Right lobe of liver (tissue), 6 donors: ENCODE results near the gene MGAT4C. TPM values are rescaled to one million over a fixed set of nuclear protein-coding genes. Genes with fewer than 3 reads are reported as not detected.

Experiments used
- ATAC-seq, 4 donors: fragments of 200-7000 bp; cut with Tn5 transposase; one replicate each; pipeline ENCODE4 v1.9.1; 2020; ENCODE audit warnings: mild to moderate bottlenecking in 4 of 4, moderate library complexity in 4 of 4
- DNase-seq, 3 donors: peaks; one replicate each; pipeline ENCODE4 v3.0.0-alpha.2; 2020
- H3K27ac ChIP-seq, 3 donors: fragments of 200-600 bp; one replicate each; pipeline ENCODE4 v1.8.0; 2022
- H3K27me3 ChIP-seq, 2 donors: fragments of 200-600 bp; one replicate each; pipeline ENCODE4 v1.8.0; 2022
- H3K36me3 ChIP-seq, 4 donors: fragments of 200-600 bp; sonication (generic) in 1 of 4; one replicate each; pipeline versions ENCODE4 v1.5.1 to v1.8.0; 2017 to 2022; ENCODE audit warnings: control low read depth in 1 of 4
- H3K4me1 ChIP-seq, 4 donors: fragments of 200-600 bp; sonication (generic) in 1 of 4; one replicate each; pipeline versions ENCODE4 v1.5.1 to v1.8.0; 2017 to 2022; ENCODE audit warnings: control low read depth in 1 of 4
- H3K4me3 ChIP-seq, 3 donors: fragments of 200-600 bp; one replicate each; pipeline ENCODE4 v1.8.0; 2022
- H3K9me3 ChIP-seq, 4 donors: fragments of 200-600 bp; sonication (generic) in 1 of 4; one replicate each; pipeline versions ENCODE4 v1.5.1 to v1.8.0; 2017 to 2022; ENCODE audit warnings: control low read depth in 1 of 4
- POLR2A ChIP-seq: fragments of 450-650 bp; IDR thresholded peaks from one replicate; pipeline ENCODE4 v1.6.1; 2017; ENCODE audit warnings: antibody characterized with exemption, mild to moderate bottlenecking
- WGBS: methylation state at CpG from one replicate; pipeline ENCODE4 v1.1.6; 2018; ENCODE audit warnings: low coverage, low lambda C conversion rate; ENCODE audit not compliant: insufficient coverage; ENCODE audit errors: missing lambda C conversion rate; 5-methylcytosine and 5-hydroxymethylcytosine counted together
- intact Hi-C, 2 donors: fragments of 100-400 bp; cut with DNase I; formaldehyde crosslinking; loops; one replicate each; pipeline versions ENCODE4 v1.11.2 to v1.14.1; 2022
- total RNA-seq, 6 experiments: library from RNA; depleted of rRNA in 2 of 6; stranded (reverse); fragments of >200 nt in 2 of 6; fragmentation: NEBNext Ultra II Directional in 3 of 6; extraction: Animal tissue kit (Norgen Biotek cat#: 25700) in 3 of 6; gene quantifications; one replicate each; pipeline versions ENCODE4 v1.1.0 to v1.2.4, GENCODE V29; 2016 to 2023
- TF ChIP-seq, protein P1 (sequence below), 4 donors: fragments of 200-600 bp in 3 of 4; fragments of 450-650 bp in 1 of 4; IDR thresholded peaks; one replicate each; pipeline versions ENCODE4 v1.5.1 to v1.8.0; 2016 to 2022; ENCODE audit warnings: antibody characterized with exemption in 4 of 4, mild to moderate bottlenecking in 2 of 4
- donor health status: DM: no; HTN: yes; CAD: no.
- donor health status: DM: no; HTN: no; CAD: no.
- donor health status: DM: no; HTN: no; CAD: no.
- donor health status: DM: no; HTN: yes; CAD: no.
- donor health status: DM: no; HTN: yes; CAD: no.

The MGAT4C gene
- total RNA-seq, 6 experiments from 2014 or later = 0.06 to 0.55 (median 0.07) TPM; not detected in 1

DNA sequence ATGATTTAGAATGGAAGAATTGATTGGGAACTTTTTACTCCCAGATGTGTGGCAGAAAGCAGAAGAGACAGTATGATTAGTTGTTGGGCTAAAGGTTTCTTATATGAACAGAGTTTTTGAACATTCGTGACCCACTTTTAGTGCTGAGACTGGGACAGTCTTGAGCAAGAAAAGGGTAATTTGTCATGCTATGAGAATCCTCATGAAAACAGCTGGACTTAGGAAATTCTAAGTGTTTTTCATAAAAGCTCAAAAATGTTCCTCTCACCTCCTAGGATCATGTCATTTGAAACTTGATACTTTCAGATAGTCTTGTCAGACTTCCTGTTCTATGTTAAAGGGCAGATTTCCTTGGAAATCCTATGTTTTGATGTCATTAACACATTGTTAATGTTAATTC lies 86.1 kb downstream of the MGAT4C start:
- H3K27ac ChIP-seq = no peak overlapping the region
- ATAC-seq (no peak), DNase-seq (no peak)
- H3K9me3 ChIP-seq = no peaks in the 10 kb centered on the region
- no peaks in the 10 kb centered on the region for H3K36me3 ChIP-seq
- TF ChIP-seq, protein P1, sequence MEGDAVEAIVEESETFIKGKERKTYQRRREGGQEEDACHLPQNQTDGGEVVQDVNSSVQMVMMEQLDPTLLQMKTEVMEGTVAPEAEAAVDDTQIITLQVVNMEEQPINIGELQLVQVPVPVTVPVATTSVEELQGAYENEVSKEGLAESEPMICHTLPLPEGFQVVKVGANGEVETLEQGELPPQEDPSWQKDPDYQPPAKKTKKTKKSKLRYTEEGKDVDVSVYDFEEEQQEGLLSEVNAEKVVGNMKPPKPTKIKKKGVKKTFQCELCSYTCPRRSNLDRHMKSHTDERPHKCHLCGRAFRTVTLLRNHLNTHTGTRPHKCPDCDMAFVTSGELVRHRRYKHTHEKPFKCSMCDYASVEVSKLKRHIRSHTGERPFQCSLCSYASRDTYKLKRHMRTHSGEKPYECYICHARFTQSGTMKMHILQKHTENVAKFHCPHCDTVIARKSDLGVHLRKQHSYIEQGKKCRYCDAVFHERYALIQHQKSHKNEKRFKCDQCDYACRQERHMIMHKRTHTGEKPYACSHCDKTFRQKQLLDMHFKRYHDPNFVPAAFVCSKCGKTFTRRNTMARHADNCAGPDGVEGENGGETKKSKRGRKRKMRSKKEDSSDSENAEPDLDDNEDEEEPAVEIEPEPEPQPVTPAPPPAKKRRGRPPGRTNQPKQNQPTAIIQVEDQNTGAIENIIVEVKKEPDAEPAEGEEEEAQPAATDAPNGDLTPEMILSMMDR (IDR thresholded peaks at IDR 0.05) = no peak
- no peak for TF ChIP-seq POLR2A
- intact Hi-C loops = no loop called here
- 7% methylated on average over 1 of the region's 1 CpG for WGBS
- no peaks in the 10 kb centered on the region for H3K27me3 ChIP-seq
- H3K4me1 ChIP-seq = no peaks in the 10 kb centered on the region
- H3K4me3 ChIP-seq = no peak overlapping the region

DNA sequence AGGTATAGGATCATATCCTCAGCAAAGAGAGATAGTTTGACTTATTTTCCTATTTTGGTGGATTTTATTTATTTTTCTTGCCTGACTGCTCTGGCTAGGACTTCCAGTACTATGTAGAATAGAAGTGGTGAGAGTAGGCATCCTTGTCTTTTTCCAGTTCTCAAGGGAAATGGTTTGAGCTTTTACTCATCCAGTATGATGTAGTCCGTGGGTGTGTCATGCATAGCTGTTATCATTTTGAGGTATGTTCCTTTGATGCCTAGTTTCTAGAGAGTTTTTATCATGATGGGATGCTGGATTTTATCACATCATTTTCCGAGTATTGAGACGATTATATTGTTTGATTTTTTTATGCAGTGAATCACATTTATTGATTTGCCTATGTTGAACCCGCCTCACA lies 97.2 kb downstream of the MGAT4C start:
- Histone ChIP-seq H3K4me1 (no peaks in the 10 kb centered on the region), H3K27ac (no peak overlapping the region), H3K36me3 (no peaks in the 10 kb centered on the region), H3K27me3 (no peaks in the 10 kb centered on the region), H3K4me3 (no peak overlapping the region), H3K9me3 (no peaks in the 10 kb centered on the region)
- TF ChIP-seq, protein P1 (IDR thresholded peaks at IDR 0.05) = no peak
- TF ChIP-seq POLR2A = no peak
- no peak for DNase-seq
- 47% methylated on average over 4 of the region's 4 CpGs for WGBS
- ATAC-seq = no peak
- intact Hi-C loops = no loop called here

- Histone ChIP-seq H3K9me3 (no peaks in the 10 kb centered on the region), H3K36me3 (no peaks in the 10 kb centered on the region), H3K27ac (no peak overlapping the region), H3K4me3 (no peak overlapping the region), H3K27me3 (no peaks in the 10 kb centered on the region), H3K4me1 (no peaks in the 10 kb centered on the region)
- WGBS = 34% methylated on average over 6 of the region's 6 CpGs
- DNase-seq = no peak
- no peak for TF ChIP-seq POLR2A
- TF ChIP-seq, protein P1 (IDR thresholded peaks at IDR 0.05) = no peak
- no peak for ATAC-seq
- intact Hi-C loops = no loop called here
These were observed 101.6 kb downstream of the MGAT4C start for GRCh38 chr12:86154620-86155019.

DNA sequence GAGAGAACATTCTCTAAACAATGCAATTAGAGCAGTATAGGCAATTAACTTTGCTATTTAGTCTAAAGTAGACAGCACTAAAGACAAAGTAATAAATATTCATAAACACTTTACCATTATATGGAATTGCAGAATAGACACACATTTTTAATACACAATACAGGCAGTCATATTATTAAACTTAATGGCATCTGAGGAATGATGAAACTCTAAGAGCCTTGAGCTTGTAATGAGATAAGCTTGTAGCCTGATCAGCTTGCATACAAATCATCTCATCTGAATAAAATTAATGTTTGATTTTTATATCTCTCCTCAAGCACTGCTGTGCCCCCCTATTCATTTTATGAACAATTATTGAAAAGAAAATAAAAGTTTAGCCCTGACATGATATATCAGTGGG lies 107.6 kb downstream of the MGAT4C start:
- no peak overlapping the region for H3K27ac ChIP-seq
- H3K4me3 ChIP-seq = no peak overlapping the region
- intact Hi-C loops = no loop called here
- no peaks in the 10 kb centered on the region for H3K9me3 ChIP-seq
- no peak for TF ChIP-seq POLR2A
- TF ChIP-seq, protein P1 (IDR thresholded peaks at IDR 0.05) = no peak
- DNase-seq (no peak), ATAC-seq (no peak)
- H3K36me3 ChIP-seq = no peaks in the 10 kb centered on the region
- H3K27me3 ChIP-seq = no peaks in the 10 kb centered on the region
- H3K4me1 ChIP-seq = no peaks in the 10 kb centered on the region

- intact Hi-C loops = no loop called here
- DNase-seq = no peak
- ATAC-seq = no peak
- TF ChIP-seq, protein P1 (IDR thresholded peaks at IDR 0.05) = no peak
- no peaks in the 10 kb centered on the region for H3K9me3 ChIP-seq
- 41% methylated on average over 3 of the region's 3 CpGs for WGBS
- H3K36me3 ChIP-seq = no peaks in the 10 kb centered on the region
- no peak overlapping the region for H3K4me3 ChIP-seq
- no peaks in the 10 kb centered on the region for H3K27me3 ChIP-seq
- no peak overlapping the region for H3K27ac ChIP-seq
- H3K4me1 ChIP-seq = no peaks in the 10 kb centered on the region
These were observed 108.1 kb downstream of the MGAT4C start for GRCh38 chr12:86148071-86148470.
